NCI-H446 (cell line): ENCODE data around the gene NDST4.

ENCODE experiments used
- DNase-seq, 2 experiments: peaks; one replicate each; lab custom pipeline; 2025; lab: John Stamatoyannopoulos, UW

NDST4 gene

GRCh38 chr4:114907568-114907967 is 205.9 kb downstream of the NDST4 start:
- no peak for DNase-seq

- no peak for DNase-seq
Observed at GRCh38 chr4:114905017-114905416, 208.4 kb downstream of the NDST4 start.

- DNase-seq: no peak
Observed at GRCh38 chr4:114900934-114901333, 212.5 kb downstream of the NDST4 start.

- DNase-seq: no peak
Observed at GRCh38 chr4:114890773-114891172, 222.6 kb downstream of the NDST4 start.

GRCh38 chr4:114886761-114887160 is 226.7 kb downstream of the NDST4 start:
- DNase-seq: no peak

GRCh38 chr4:114883641-114884040 is 229.8 kb downstream of the NDST4 start:
- DNase-seq: no peak

- DNase-seq: peak in 1 of 2 experiments; percentile 45
Observed at GRCh38 chr4:114879916-114880669, 233.3 kb downstream of the NDST4 start.

GRCh38 chr4:114875630-114876029 is 237.8 kb downstream of the NDST4 start:
- no peak for DNase-seq

GRCh38 chr4:114874321-114874720 is 239.1 kb downstream of the NDST4 start:
- DNase-seq: no peak

GRCh38 chr4:114870987-114871386 is 242.4 kb downstream of the NDST4 start:
- no peak for DNase-seq

- no peak for DNase-seq
Observed at GRCh38 chr4:114866901-114867670, 246.3 kb downstream of the NDST4 start.

GRCh38 chr4:114864060-114864459 is 249.4 kb downstream of the NDST4 start:
- DNase-seq: no peak

GRCh38 chr4:114860786-114861185 is 252.6 kb downstream of the NDST4 start:
- no peak for DNase-seq

GRCh38 chr4:114857831-114858230 is 255.6 kb downstream of the NDST4 start:
- no peak for DNase-seq

- DNase-seq: no peak
Observed at GRCh38 chr4:114839986-114840385, 273.4 kb downstream of the NDST4 start.

- no peak for DNase-seq
Observed at GRCh38 chr4:114830628-114831027, 282.8 kb downstream of the NDST4 start.

- DNase-seq: no peak
Observed at GRCh38 chr4:114827651-114828050, 285.8 kb downstream of the NDST4 start.

GRCh38 chr4:114815760-114816159 is 297.7 kb downstream of the NDST4 start:
- no peak for DNase-seq

GRCh38 chr4:114813961-114814360 is 299.5 kb downstream of the NDST4 start:
- no peak for DNase-seq

GRCh38 chr4:114811564-114812301 is 301.7 kb downstream of the NDST4 start:
- no peak for DNase-seq

- DNase-seq: peak in 1 of 2 experiments; percentile 29
Observed at GRCh38 chr4:114807759-114808404, 305.5 kb downstream of the NDST4 start.

GRCh38 chr4:114807357-114807756 is 306.1 kb downstream of the NDST4 start:
- no peak for DNase-seq
